Motor neuron (in vitro differentiated cells): ENCODE measurements around the gene BNC2. TPM values are rescaled to one million over a fixed set of nuclear protein-coding genes. Genes with fewer than 3 reads are reported as not detected.

Source experiments
- ATAC-seq, 8 experiments: fragments of 200-7000 bp; cut with Tn5 transposase; replicated peaks in 6 of 8; 2 replicates each; pipeline ENCODE4 v1.8.0; 2021; ENCODE audit warnings: mild to moderate bottlenecking in 8 of 8, moderate library complexity in 8 of 8
- H3K27ac ChIP-seq, 2 donors: fragments of 250-450 bp; sonication (Bioruptor Pico); 2 replicates each; pipeline ENCODE4 v1.9.0; 2021; ENCODE audit warnings: antibody characterized with exemption in 2 of 2, mild to moderate bottlenecking in 2 of 2, moderate library complexity in 1 of 2
- H3K4me1 ChIP-seq, 2 donors: fragments of 250-450 bp; sonication (Bioruptor Pico); replicated peaks in 1 of 2; 2 replicates each; pipeline ENCODE4 v1.6.1; 2021; ENCODE audit warnings: antibody characterized with exemption in 2 of 2, mild to moderate bottlenecking in 2 of 2, moderate library complexity in 1 of 2
- H3K4me3 ChIP-seq, 5 donors: fragments of 250-450 bp; sonication (Bioruptor Pico); 2 replicates each; pipeline ENCODE4 v1.9.0; 2021; ENCODE audit warnings: antibody characterized with exemption in 5 of 5, mild to moderate bottlenecking in 5 of 5, moderate library complexity in 4 of 5
- WGBS, 10 experiments: fragments of 450-650 bp; shearing (Covaris generic); methylation state at CpG; one replicate each; pipeline ENCODE4 v1.0.0; 2022; 5-methylcytosine and 5-hydroxymethylcytosine counted together
- in situ Hi-C, 9 experiments: fragments of 400-800 bp; cut with MboI; loops; one replicate each; pipeline ENCODE4 v1.15.0; 2021; ENCODE audit warnings: low sequenced_read_pairs in 9 of 9, low pct_unique_long_range_greater_than_20kb in 2 of 9; ENCODE audit not compliant: unreplicated experiment in 9 of 9
- total RNA-seq, 8 experiments: library from RNA; unstranded; fragments of 300-600 nt; gene quantifications; 2 replicates each; pipeline versions ENCODE4 v1.2.3 to v1.2.4, GENCODE V29; 2022

The BNC2 gene
- total RNA-seq, 8 experiments from 2014 or later, result 0.54 to 42.8 (median 4.3) TPM

GRCh38 chr9:16563446-16563845 lies 307.0 kb downstream of the BNC2 start:
- no peak for ATAC-seq
- WGBS, 10 experiments, result 71 to 100% (median 100%) methylated on average over 1 to 2 of the region's 2 CpGs
- Histone ChIP-seq H3K4me1 (peaks cover 0 to 9% of the 10 kb centered on the region in 2 donors), H3K4me3 (no peak overlapping the region), H3K27ac (no peak overlapping the region)
- in situ Hi-C loops, result no loop called here

GRCh38 chr9:16561121-16561520 lies 309.3 kb downstream of the BNC2 start:
- 0 to 94% (median 61%) methylated on average over 1 to 4 of the region's 4 CpGs; no CpG with 5 or more reads in 4 of the 10 experiments for WGBS, 10 experiments
- in situ Hi-C loops, result no loop called here
- Histone ChIP-seq H3K27ac (no peak overlapping the region), H3K4me1 (peaks cover 0 to 9% of the 10 kb centered on the region in 2 donors), H3K4me3 (no peak overlapping the region)
- ATAC-seq, result no peak

- Histone ChIP-seq H3K4me3 (no peak overlapping the region), H3K4me1 (peaks cover 3 to 9% of the 10 kb centered on the region in 2 donors), H3K27ac (no peak overlapping the region)
- in situ Hi-C loops, result no loop called here
- peak in 2 of 8 experiments; percentile 21 to 32 for ATAC-seq
- WGBS, 10 experiments, result 62 to 100% (median 77%) methylated on average over 1 to 6 of the region's 6 CpGs; no CpG with 5 or more reads in 3 of the 10 experiments
Observed at GRCh38 chr9:16559418-16560188, 310.9 kb downstream of the BNC2 start.

GRCh38 chr9:16555802-16556201 lies 314.7 kb downstream of the BNC2 start:
- in situ Hi-C loops, result no loop called here
- ATAC-seq, result no peak
- WGBS, 10 experiments, result 45 to 100% (median 50%) methylated on average over 1 of the region's 1 CpG; no CpG with 5 or more reads in 7 of the 10 experiments
- no peak overlapping the region for H3K27ac ChIP-seq
- no peak overlapping the region for H3K4me3 ChIP-seq
- H3K4me1 ChIP-seq, result peaks cover 8 to 9% of the 10 kb centered on the region in 2 donors

- no peak overlapping the region for H3K4me3 ChIP-seq
- ATAC-seq, result peak in 3 of 8 experiments; percentile 41 to 48 (median 42)
- in situ Hi-C loops, result no loop called here
- peaks cover under 1 to 8% of the 10 kb centered on the region in 2 donors for H3K4me1 ChIP-seq
- 60 to 98% (median 80%) methylated on average over 2 to 7 of the region's 7 CpGs; no CpG with 5 or more reads in 1 of the 10 experiments for WGBS, 10 experiments
- H3K27ac ChIP-seq, result no peak overlapping the region
Observed at GRCh38 chr9:16553869-16554540, 316.5 kb downstream of the BNC2 start.

GRCh38 chr9:16552252-16552651 lies 318.2 kb downstream of the BNC2 start:
- in situ Hi-C loops, result no loop called here
- ATAC-seq, result no peak
- Histone ChIP-seq H3K27ac (no peak overlapping the region), H3K4me3 (no peak overlapping the region), H3K4me1 (peaks cover 0 to 8% of the 10 kb centered on the region in 2 donors)
- 74 to 100% (median 93%) methylated on average over 1 to 13 of the region's 15 CpGs; no CpG with 5 or more reads in 2 of the 10 experiments for WGBS, 10 experiments

- Histone ChIP-seq H3K27ac (no peak overlapping the region), H3K4me1 (peaks cover 0 to 8% of the 10 kb centered on the region in 2 donors), H3K4me3 (no peak overlapping the region)
- no peak for ATAC-seq
- in situ Hi-C loops, result no loop called here
- 80 to 100% (median 94%) methylated on average over 1 of the region's 1 CpG; no CpG with 5 or more reads in 6 of the 10 experiments for WGBS, 10 experiments
Observed at GRCh38 chr9:16551692-16552091, 318.8 kb downstream of the BNC2 start.

- H3K27ac ChIP-seq, result no peak overlapping the region
- in situ Hi-C loops, result no loop called here
- 80 to 100% (median 98%) methylated on average over 1 to 3 of the region's 3 CpGs for WGBS, 10 experiments
Observed at GRCh38 chr9:16545639-16546038, 324.8 kb downstream of the BNC2 start.

GRCh38 chr9:16544842-16545241 lies 325.6 kb downstream of the BNC2 start:
- H3K4me3 ChIP-seq, result no peak overlapping the region
- WGBS, 10 experiments, result 0 to 100% (median 43%) methylated on average over 1 of the region's 1 CpG; no CpG with 5 or more reads in 4 of the 10 experiments
- in situ Hi-C loops, result no loop called here
- ATAC-seq, result peak in 3 of 8 experiments; percentile 22 to 36 (median 24)
- H3K4me1 ChIP-seq, result peaks cover 9 to 20% of the 10 kb centered on the region in 2 donors
- H3K27ac ChIP-seq, result no peak overlapping the region

More at GRCh38 chr9:16545639-16546038, 324.8 kb downstream of the BNC2 start:
- no peak for ATAC-seq
- Histone ChIP-seq H3K4me1 (peaks cover 9 to 15% of the 10 kb centered on the region in 2 donors), H3K4me3 (no peak overlapping the region)

GRCh38 chr9:16543686-16544085 lies 326.8 kb downstream of the BNC2 start:
- H3K27ac ChIP-seq, result no peak overlapping the region
- WGBS, 10 experiments, result 77 to 100% (median 100%) methylated on average over 1 to 3 of the region's 3 CpGs
- in situ Hi-C loops, result no loop called here
- no peak for ATAC-seq
- no peak overlapping the region for H3K4me3 ChIP-seq
- H3K4me1 ChIP-seq, result peaks cover 9 to 20% of the 10 kb centered on the region in 2 donors

- in situ Hi-C loops, result no loop called here
- no peak for ATAC-seq
Observed at GRCh38 chr9:16543225-16543624, 327.2 kb downstream of the BNC2 start.

GRCh38 chr9:16542290-16542689 lies 328.2 kb downstream of the BNC2 start:
- 60 to 100% (median 100%) methylated on average over 1 of the region's 1 CpG; no CpG with 5 or more reads in 2 of the 10 experiments for WGBS, 10 experiments
- Histone ChIP-seq H3K4me1 (peaks cover 9 to 20% of the 10 kb centered on the region in 2 donors), H3K4me3 (no peak overlapping the region), H3K27ac (no peak overlapping the region)
- in situ Hi-C loops, result no loop called here
- no peak for ATAC-seq

More at GRCh38 chr9:16543225-16543624, 327.2 kb downstream of the BNC2 start:
- Histone ChIP-seq H3K4me1 (peaks cover 9 to 20% of the 10 kb centered on the region in 2 donors), H3K27ac (no peak overlapping the region), H3K4me3 (no peak overlapping the region)
- WGBS, 10 experiments, result 60 to 100% (median 95%) methylated on average over 1 to 3 of the region's 3 CpGs; no CpG with 5 or more reads in 2 of the 10 experiments
